ENCODE data around the gene EMC9. TPM values are rescaled to one million over a fixed set of nuclear protein-coding genes. Genes with fewer than 3 reads are reported as not detected.

The EMC9 gene
- total and polyA plus RNA-seq, 10 of the 15 experiments (the other 5 are each of a cell fraction or from before 2014, with no cell fraction given), result 15.3 to 60.5 (median 30.3) TPM

DNA sequence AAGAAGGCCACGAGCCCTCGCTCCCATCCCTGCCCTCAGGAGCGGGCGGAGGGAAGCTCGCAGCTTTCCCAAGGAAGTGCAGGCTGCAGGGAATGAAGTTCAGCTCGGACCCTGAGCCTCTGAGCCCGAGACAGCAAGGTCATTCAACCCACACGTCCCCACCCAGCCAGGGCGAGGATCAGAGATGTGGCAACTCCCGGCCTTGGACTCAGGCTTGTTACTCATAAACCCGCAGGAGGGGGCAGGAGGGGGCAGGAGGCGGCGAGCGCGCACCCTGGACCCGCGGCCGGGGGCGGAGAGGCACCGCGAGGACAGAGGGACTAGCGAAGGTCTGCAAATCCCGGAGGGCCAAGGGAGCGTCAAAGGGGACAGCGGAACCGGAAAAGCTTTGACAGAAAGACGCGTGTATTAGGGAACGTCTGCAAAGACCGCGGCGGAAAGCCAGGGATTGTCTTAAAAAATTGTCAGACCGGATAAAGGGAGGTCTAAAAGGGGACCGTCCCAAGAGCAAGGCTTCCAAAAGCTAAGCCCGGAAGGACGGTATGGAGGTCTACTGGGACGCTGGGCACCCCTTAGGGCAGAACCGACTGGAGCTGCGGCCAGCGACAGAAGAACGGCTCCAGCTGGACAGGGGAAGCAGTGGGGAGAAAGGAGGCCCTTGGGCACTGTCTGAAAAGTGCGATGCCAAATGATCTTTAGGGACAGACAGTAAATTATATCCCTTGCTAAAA is 27.4 kb downstream of the EMC9 start (continued):
- TF ChIP-seq, protein P1, sequence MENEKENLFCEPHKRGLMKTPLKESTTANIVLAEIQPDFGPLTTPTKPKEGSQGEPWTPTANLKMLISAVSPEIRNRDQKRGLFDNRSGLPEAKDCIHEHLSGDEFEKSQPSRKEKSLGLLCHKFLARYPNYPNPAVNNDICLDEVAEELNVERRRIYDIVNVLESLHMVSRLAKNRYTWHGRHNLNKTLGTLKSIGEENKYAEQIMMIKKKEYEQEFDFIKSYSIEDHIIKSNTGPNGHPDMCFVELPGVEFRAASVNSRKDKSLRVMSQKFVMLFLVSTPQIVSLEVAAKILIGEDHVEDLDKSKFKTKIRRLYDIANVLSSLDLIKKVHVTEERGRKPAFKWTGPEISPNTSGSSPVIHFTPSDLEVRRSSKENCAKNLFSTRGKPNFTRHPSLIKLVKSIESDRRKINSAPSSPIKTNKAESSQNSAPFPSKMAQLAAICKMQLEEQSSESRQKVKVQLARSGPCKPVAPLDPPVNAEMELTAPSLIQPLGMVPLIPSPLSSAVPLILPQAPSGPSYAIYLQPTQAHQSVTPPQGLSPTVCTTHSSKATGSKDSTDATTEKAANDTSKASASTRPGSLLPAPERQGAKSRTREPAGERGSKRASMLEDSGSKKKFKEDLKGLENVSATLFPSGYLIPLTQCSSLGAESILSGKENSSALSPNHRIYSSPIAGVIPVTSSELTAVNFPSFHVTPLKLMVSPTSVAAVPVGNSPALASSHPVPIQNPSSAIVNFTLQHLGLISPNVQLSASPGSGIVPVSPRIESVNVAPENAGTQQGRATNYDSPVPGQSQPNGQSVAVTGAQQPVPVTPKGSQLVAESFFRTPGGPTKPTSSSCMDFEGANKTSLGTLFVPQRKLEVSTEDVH (IDR thresholded peaks at IDR 0.05; ENCODE audit: low read depth, partially characterized antibody), result peak; percentile 53
- TF ChIP-seq SMC3 (IDR thresholded peaks at IDR 0.05; ENCODE audit: borderline replicate concordance, low read length) (no peak), ZNF207 (IDR thresholded peaks at IDR 0.05; ENCODE audit: borderline replicate concordance) (peak; percentile 39; the same call in 1 of the 2 replicates), KDM1A (IDR thresholded peaks at IDR 0.05; ENCODE audit: borderline replicate concordance) (no peak), PAX8 (IDR thresholded peaks at IDR 0.05) (peak; percentile 70; the same call in 1 of the 2 replicates), HDGF (IDR thresholded peaks at IDR 0.05) (no peak), PAX5 (IDR thresholded peaks at IDR 0.05; ENCODE audit: borderline replicate concordance, low read depth, low read length) (no peak), RBBP5 (conservative IDR thresholded peaks at IDR 0.05) (no peak), IKZF2 (IDR thresholded peaks at IDR 0.05) (peak; percentile 52 to 67)
- TF ChIP-seq, protein P2, sequence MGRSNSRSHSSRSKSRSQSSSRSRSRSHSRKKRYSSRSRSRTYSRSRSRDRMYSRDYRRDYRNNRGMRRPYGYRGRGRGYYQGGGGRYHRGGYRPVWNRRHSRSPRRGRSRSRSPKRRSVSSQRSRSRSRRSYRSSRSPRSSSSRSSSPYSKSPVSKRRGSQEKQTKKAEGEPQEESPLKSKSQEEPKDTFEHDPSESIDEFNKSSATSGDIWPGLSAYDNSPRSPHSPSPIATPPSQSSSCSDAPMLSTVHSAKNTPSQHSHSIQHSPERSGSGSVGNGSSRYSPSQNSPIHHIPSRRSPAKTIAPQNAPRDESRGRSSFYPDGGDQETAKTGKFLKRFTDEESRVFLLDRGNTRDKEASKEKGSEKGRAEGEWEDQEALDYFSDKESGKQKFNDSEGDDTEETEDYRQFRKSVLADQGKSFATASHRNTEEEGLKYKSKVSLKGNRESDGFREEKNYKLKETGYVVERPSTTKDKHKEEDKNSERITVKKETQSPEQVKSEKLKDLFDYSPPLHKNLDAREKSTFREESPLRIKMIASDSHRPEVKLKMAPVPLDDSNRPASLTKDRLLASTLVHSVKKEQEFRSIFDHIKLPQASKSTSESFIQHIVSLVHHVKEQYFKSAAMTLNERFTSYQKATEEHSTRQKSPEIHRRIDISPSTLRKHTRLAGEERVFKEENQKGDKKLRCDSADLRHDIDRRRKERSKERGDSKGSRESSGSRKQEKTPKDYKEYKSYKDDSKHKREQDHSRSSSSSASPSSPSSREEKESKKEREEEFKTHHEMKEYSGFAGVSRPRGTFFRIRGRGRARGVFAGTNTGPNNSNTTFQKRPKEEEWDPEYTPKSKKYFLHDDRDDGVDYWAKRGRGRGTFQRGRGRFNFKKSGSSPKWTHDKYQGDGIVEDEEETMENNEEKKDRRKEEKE (IDR thresholded peaks at IDR 0.05), result no peak
- TF ChIP-seq, protein P3, sequence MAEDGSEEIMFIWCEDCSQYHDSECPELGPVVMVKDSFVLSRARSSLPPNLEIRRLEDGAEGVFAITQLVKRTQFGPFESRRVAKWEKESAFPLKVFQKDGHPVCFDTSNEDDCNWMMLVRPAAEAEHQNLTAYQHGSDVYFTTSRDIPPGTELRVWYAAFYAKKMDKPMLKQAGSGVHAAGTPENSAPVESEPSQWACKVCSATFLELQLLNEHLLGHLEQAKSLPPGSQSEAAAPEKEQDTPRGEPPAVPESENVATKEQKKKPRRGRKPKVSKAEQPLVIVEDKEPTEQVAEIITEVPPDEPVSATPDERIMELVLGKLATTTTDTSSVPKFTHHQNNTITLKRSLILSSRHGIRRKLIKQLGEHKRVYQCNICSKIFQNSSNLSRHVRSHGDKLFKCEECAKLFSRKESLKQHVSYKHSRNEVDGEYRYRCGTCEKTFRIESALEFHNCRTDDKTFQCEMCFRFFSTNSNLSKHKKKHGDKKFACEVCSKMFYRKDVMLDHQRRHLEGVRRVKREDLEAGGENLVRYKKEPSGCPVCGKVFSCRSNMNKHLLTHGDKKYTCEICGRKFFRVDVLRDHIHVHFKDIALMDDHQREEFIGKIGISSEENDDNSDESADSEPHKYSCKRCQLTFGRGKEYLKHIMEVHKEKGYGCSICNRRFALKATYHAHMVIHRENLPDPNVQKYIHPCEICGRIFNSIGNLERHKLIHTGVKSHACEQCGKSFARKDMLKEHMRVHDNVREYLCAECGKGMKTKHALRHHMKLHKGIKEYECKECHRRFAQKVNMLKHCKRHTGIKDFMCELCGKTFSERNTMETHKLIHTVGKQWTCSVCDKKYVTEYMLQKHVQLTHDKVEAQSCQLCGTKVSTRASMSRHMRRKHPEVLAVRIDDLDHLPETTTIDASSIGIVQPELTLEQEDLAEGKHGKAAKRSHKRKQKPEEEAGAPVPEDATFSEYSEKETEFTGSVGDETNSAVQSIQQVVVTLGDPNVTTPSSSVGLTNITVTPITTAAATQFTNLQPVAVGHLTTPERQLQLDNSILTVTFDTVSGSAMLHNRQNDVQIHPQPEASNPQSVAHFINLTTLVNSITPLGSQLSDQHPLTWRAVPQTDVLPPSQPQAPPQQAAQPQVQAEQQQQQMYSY (CRISPR knock-in tag; IDR thresholded peaks at IDR 0.05), result no peak
- TF ChIP-seq, protein P4, sequence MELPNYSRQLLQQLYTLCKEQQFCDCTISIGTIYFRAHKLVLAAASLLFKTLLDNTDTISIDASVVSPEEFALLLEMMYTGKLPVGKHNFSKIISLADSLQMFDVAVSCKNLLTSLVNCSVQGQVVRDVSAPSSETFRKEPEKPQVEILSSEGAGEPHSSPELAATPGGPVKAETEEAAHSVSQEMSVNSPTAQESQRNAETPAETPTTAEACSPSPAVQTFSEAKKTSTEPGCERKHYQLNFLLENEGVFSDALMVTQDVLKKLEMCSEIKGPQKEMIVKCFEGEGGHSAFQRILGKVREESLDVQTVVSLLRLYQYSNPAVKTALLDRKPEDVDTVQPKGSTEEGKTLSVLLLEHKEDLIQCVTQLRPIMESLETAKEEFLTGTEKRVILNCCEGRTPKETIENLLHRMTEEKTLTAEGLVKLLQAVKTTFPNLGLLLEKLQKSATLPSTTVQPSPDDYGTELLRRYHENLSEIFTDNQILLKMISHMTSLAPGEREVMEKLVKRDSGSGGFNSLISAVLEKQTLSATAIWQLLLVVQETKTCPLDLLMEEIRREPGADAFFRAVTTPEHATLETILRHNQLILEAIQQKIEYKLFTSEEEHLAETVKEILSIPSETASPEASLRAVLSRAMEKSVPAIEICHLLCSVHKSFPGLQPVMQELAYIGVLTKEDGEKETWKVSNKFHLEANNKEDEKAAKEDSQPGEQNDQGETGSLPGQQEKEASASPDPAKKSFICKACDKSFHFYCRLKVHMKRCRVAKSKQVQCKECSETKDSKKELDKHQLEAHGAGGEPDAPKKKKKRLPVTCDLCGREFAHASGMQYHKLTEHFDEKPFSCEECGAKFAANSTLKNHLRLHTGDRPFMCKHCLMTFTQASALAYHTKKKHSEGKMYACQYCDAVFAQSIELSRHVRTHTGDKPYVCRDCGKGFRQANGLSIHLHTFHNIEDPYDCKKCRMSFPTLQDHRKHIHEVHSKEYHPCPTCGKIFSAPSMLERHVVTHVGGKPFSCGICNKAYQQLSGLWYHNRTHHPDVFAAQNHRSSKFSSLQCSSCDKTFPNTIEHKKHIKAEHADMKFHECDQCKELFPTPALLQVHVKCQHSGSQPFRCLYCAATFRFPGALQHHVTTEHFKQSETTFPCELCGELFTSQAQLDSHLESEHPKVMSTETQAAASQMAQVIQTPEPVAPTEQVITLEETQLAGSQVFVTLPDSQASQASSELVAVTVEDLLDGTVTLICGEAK (IDR thresholded peaks at IDR 0.05; ENCODE audit: borderline replicate concordance), result peak; percentile 84; the same call in 1 of the 2 replicates
